GM20000 (cell line): ENCODE results near the gene TXN.

ENCODE experiments used
- DNase-seq: peaks from one replicate; pipeline ENCODE4 v3.0.0; 2012; ENCODE audit warnings: low spot score
- TF ChIP-seq, protein P1 (sequence below): IDR thresholded peaks from 2 replicates; pipeline ENCODE4 v1.5.1; 2012; ENCODE audit warnings: mild to moderate bottlenecking, control low read depth; ENCODE audit errors: extremely low read depth, missing control alignments

TXN gene

DNA sequence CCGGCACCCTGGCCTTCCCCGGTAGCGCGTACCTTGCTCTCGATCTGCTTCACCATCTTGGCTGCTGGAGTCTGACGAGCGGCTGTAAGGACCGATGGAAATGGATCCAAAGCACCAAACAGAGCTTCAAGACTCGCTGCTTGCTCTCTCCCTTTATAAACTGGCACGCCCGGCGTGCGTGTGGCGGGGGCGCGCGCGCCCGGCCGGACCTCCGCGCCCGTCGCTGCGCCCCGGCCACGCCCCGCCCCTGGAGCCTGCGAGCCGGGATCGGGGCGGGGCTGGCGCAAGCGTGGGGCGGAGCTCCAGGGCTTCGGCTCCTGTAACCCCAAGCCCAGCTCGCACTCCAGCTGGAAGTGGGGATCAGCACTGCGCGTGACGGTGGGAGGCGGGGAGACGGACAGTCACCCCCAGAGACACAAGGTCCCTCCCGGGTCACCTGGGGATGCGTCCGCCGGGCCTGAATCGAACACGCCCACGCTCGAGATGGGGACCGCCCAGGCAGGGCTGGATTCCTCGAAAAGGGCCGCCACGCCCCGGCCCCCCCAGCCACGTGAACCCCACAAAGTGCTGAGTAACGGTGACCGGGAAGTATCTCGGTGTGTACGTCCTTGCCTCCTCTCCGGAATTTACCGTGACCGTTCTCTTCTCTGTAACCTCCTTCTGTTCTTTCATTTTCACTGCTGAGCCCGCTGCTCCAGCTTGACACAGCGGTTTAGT lies at the start of gene TXN:
Gene TXN, minus strand, starts transcription at position 128 of the 717 bp plus-strand sequence. Its CDS starts 72 bp downstream, at position 56.
- TF ChIP-seq, protein P1, sequence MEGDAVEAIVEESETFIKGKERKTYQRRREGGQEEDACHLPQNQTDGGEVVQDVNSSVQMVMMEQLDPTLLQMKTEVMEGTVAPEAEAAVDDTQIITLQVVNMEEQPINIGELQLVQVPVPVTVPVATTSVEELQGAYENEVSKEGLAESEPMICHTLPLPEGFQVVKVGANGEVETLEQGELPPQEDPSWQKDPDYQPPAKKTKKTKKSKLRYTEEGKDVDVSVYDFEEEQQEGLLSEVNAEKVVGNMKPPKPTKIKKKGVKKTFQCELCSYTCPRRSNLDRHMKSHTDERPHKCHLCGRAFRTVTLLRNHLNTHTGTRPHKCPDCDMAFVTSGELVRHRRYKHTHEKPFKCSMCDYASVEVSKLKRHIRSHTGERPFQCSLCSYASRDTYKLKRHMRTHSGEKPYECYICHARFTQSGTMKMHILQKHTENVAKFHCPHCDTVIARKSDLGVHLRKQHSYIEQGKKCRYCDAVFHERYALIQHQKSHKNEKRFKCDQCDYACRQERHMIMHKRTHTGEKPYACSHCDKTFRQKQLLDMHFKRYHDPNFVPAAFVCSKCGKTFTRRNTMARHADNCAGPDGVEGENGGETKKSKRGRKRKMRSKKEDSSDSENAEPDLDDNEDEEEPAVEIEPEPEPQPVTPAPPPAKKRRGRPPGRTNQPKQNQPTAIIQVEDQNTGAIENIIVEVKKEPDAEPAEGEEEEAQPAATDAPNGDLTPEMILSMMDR = no peak
- peak; percentile 92 for DNase-seq

DNA sequence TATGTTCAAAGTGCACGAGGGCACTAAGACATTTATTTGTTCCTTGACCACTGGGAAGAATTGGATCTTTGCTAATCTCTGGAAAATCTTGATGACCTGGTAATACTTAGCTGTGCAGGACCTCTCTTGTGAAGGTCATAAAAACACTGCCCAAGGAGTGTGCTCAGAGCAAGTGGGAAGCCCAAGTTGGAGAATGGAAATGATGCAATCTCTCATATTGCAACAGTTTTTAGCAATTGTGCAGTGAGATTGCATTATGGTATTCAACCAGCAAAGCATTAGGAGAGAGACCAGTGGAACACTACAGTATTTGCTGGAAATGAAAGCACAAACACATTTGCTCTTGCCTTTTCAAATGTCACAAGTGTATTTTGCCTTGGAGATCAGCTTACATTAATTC lies 46.8 kb upstream of the TXN start:
- DNase-seq = no peak
- TF ChIP-seq, protein P1 = no peak

DNA sequence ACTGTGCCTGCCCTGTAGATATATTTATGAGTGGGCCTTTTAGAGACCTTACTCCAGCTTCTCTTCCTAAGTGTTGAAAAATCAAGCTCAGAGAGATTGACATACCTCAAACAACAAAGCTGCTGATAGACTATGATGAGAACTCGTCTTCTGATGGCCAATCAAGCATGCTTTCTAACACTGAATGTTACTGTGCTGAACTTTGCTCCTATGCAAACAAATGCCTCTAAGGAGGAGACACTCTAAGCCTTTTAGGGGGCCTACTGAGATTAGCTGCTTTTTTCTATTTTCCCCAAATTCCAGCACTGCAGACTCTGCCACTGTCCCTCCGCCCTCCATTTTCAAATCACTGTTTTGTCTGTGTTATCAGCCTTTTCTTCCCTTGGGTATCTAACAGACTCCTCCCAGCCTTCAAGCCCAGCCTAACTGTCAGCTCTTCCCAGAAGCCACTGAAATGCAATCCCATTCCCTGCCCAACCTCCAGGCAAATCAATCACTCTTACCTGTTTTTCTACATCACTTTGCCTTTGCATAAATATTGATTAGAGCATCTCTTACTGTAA lies 41.8 kb upstream of the TXN start:
- no peak for DNase-seq
- TF ChIP-seq, protein P1 = no peak

DNA sequence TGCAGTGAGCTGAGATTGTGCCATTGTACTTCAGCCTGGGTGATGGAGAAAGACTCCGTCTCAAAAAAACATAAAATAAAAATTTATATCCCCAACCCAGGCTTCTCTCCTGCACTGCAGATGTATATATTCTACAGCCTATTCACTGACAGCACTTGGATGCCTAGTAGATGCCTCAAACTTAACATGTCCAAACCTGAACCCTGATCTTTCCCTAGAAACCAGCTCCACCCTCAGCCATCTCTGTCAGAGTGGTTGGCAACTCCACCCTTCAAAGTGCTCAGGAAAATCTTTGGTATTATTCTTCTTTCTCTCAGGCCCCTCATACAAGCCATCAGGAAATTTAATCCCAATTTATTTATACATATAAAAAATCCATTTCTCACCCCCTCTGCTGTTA lies 36.9 kb upstream of the TXN start:
- TF ChIP-seq, protein P1 = no peak

DNA sequence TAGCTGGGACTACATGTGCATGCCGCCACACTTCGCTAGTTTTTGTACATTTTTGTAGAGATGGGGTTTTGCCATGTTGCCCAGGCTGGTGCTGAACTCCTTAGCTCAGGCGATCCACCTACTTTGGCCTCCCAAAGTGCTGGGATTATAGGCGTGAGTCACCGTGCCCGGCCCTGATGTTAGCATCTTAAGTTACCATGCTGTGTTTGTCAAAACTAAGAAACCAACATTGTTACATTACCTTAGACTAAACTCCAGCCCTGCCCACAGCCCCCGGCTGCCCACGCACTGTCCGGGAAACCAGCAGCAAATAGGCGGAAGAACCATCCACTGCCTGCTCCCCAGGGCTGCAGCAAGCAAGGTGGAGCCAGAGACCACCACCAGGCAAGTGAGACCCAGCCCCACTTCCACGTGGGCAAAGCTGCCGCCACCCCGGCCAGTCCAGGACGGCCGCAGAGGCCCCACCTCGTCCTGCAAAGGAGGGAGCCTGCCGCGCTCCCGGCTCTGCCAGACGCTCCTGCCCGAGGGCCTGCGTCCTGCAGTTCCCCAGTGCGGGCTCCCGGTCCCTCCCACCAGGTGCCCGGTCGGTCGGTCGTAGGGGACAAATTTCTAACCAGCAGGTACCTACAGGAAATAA lies 35.7 kb upstream of the TXN start:
- TF ChIP-seq, protein P1 = no peak

More for the DNA sequence above, 36.9 kb upstream of the TXN start:
- no peak for DNase-seq

DNA sequence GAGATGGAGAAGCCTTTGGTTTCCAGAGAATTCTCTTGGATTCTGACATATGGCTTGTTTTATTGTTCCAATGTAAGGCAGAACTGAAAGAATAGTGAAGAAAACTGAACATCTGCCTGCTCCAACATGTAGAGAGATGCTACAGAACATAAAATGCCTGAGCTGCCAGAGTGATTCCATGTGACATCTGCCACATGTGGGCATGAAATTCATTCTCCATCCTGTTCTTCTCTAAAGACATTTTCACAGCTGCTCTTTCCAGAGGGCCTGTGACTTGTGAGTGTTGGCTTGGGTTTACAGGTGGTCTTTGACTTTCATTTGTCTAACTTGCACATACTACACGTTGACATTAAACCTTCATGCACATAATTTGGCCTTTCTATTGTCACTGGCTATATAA lies 33.7 kb upstream of the TXN start:
- TF ChIP-seq, protein P1 = no peak

More for the DNA sequence above, 35.7 kb upstream of the TXN start:
- DNase-seq = no peak

DNA sequence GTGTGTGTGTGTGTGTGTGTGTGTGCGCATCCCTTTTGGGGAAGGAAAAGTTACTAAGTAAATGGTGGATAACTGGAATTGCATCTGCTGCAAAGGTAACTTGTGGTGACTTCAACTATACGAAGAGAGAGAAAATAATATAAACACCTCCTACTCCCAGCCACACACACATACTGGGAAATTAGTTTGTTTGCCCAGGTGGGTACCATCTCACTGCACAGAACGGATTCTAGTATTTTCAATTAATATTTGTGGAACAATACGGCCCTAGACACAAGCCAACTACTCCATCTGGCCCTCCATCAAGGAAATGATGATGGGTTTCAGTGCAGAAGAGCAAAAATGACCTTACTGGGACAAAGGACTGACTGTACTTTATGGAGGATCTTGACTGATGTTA lies 32.2 kb upstream of the TXN start:
- TF ChIP-seq, protein P1 = no peak
- DNase-seq = no peak

More for the DNA sequence above, 33.7 kb upstream of the TXN start:
- DNase-seq = no peak
